Loucy (cell line): Measurements from ENCODE around the gene CEACAM21.

Experiments
- EZH2phosphoT487 ChIP-seq: fragments of 200-600 bp; IDR thresholded peaks from 2 replicates; pipeline ENCODE4 v1.6.1; 2018; ENCODE audit warnings: antibody characterized with exemption, mild to moderate bottlenecking, moderate library complexity, borderline replicate concordance
- TF ChIP-seq, protein P1 (sequence below): fragments of 200-600 bp; sonication (generic); conservative IDR thresholded peaks from 2 replicates; pipeline ENCODE4 v1.5.1; 2014; ENCODE audit warnings: mild to moderate bottlenecking, antibody characterized with exemption, low read length

DNA sequence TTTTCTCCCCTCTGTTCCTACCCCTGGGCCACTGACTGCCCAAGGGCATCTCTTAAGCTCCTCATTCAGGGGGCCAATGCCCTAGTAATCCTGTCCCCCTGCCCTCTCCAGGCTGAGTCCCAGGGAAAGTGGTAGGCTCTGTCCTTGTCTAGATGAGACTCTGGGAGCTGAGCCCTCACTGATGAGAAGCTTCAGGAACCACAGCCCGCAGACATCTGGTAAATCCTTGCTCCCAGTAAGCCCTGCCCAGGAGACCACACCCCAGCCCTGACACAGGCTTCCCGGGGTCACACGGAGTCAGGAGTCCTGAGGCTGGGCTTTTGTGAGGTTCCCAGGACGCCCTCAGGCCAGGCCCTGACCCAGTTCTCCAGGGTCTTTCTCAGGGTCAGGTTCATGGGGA lies 49.0 kb downstream of the CEACAM21 start:
- TF ChIP-seq, protein P1, sequence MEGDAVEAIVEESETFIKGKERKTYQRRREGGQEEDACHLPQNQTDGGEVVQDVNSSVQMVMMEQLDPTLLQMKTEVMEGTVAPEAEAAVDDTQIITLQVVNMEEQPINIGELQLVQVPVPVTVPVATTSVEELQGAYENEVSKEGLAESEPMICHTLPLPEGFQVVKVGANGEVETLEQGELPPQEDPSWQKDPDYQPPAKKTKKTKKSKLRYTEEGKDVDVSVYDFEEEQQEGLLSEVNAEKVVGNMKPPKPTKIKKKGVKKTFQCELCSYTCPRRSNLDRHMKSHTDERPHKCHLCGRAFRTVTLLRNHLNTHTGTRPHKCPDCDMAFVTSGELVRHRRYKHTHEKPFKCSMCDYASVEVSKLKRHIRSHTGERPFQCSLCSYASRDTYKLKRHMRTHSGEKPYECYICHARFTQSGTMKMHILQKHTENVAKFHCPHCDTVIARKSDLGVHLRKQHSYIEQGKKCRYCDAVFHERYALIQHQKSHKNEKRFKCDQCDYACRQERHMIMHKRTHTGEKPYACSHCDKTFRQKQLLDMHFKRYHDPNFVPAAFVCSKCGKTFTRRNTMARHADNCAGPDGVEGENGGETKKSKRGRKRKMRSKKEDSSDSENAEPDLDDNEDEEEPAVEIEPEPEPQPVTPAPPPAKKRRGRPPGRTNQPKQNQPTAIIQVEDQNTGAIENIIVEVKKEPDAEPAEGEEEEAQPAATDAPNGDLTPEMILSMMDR, result no peak
- TF ChIP-seq EZH2phosphoT487, result no peak
